ENCODE measurements around the gene BTNL8. TPM values are rescaled to one million over a fixed set of nuclear protein-coding genes. Genes with fewer than 3 reads are reported as not detected.

BTNL8 gene
- total RNA-seq, 4 donors from 2014 or later: 19.7 to 156 (median 59.0) TPM

GRCh38 chr5:180869587-180869986 lies 29.4 kb upstream of the BTNL8 start:
- TF ChIP-seq, protein P1, sequence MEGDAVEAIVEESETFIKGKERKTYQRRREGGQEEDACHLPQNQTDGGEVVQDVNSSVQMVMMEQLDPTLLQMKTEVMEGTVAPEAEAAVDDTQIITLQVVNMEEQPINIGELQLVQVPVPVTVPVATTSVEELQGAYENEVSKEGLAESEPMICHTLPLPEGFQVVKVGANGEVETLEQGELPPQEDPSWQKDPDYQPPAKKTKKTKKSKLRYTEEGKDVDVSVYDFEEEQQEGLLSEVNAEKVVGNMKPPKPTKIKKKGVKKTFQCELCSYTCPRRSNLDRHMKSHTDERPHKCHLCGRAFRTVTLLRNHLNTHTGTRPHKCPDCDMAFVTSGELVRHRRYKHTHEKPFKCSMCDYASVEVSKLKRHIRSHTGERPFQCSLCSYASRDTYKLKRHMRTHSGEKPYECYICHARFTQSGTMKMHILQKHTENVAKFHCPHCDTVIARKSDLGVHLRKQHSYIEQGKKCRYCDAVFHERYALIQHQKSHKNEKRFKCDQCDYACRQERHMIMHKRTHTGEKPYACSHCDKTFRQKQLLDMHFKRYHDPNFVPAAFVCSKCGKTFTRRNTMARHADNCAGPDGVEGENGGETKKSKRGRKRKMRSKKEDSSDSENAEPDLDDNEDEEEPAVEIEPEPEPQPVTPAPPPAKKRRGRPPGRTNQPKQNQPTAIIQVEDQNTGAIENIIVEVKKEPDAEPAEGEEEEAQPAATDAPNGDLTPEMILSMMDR (IDR thresholded peaks at IDR 0.05): no peak
- peak; percentile 55 for TF ChIP-seq EP300 (IDR thresholded peaks at IDR 0.05; ENCODE audit: low read depth)
- peak in 2 of 3 donors; percentile 38 to 62 for TF ChIP-seq POLR2AphosphoS5 (IDR thresholded peaks at IDR 0.05)
- TF ChIP-seq POLR2A (IDR thresholded peaks at IDR 0.05): no peak
- in situ Hi-C loops (cut with MboI; ENCODE audit: low pct_ligation_motif_present in 1 of 4, low pct_unique_long_range_greater_than_20kb in 1 of 4, low sequenced_read_pairs in 3 of 4) (no loop called here), intact Hi-C loops (cut with DNase I; ENCODE audit: low total_unique reads) (no loop called here)
- no peaks in the 10 kb centered on the region for H3K27me3 ChIP-seq
- H3K4me3 ChIP-seq: no peak overlapping the region
- no peaks in the 10 kb centered on the region for H3K9me3 ChIP-seq
- H3K36me3 ChIP-seq: no peaks in the 10 kb centered on the region
- 29% methylated on average over 1 of the region's 1 CpG; no CpG with 5 or more reads in 1 of the 2 donors for WGBS, 2 donors (ENCODE audit: low coverage in 1 of 2)
- H3K4me1 ChIP-seq: peaks cover 13 to 29% (median 23%) of the 10 kb centered on the region in 4 donors
- peak; percentile 26 for DNase-seq
- peak overlapping the region in 2 of 4 donors; percentile 20 to 36 for H3K27ac ChIP-seq

- Histone ChIP-seq H3K9me3 (no peaks in the 10 kb centered on the region), H3K36me3 (no peaks in the 10 kb centered on the region), H3K4me1 (peaks cover 13 to 22% (median 18%) of the 10 kb centered on the region in 4 donors), H3K27me3 (no peaks in the 10 kb centered on the region), H3K4me3 (no peak overlapping the region), H3K27ac (no peak overlapping the region)
- in situ Hi-C loops (cut with MboI; ENCODE audit: low pct_ligation_motif_present in 1 of 4, low pct_unique_long_range_greater_than_20kb in 1 of 4, low sequenced_read_pairs in 3 of 4) (no loop called here), intact Hi-C loops (cut with DNase I; ENCODE audit: low total_unique reads) (no loop called here)
- 80 to 81% methylated on average over 1 to 16 of the region's 16 CpGs for whole genome bisulfite sequencing, 2 donors (ENCODE audit: low coverage in 1 of 2)
- no peak for DNase-seq
- TF ChIP-seq, protein P1 (IDR thresholded peaks at IDR 0.05): no peak
- no peak for TF ChIP-seq POLR2A (IDR thresholded peaks at IDR 0.05)
- no peak for TF ChIP-seq EP300 (IDR thresholded peaks at IDR 0.05; ENCODE audit: low read depth)
- no peak for TF ChIP-seq POLR2AphosphoS5 (IDR thresholded peaks at IDR 0.05)
Observed at GRCh38 chr5:180870276-180871068, 28.5 kb upstream of the BTNL8 start.

DNA sequence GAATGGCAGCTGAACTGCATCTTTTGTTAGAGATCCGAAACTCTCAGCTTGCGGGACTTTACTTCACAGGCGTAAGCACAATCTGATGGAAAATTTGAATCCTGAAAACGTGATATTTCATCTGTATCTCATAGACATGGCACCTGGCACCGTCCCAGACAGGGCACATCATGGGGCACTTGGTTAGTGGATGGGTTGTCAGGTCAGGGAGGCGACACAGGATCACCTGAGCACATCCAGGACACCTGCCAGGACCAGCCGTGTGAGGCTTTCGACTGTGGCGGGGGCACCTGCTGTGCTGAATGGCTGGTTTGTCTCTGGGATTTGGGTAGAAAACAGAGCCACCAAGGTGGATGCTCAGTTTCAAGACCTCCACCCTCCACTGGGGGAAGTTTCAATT lies 26.5 kb upstream of the BTNL8 start:
- Histone ChIP-seq H3K27me3 (no peaks in the 10 kb centered on the region), H3K27ac (no peak overlapping the region), H3K4me1 (peaks cover 13 to 17% (median 14%) of the 10 kb centered on the region in 4 donors), H3K9me3 (no peaks in the 10 kb centered on the region), H3K36me3 (no peaks in the 10 kb centered on the region), H3K4me3 (no peak overlapping the region)
- DNase-seq: no peak
- TF ChIP-seq POLR2AphosphoS5 (IDR thresholded peaks at IDR 0.05) (no peak), EP300 (IDR thresholded peaks at IDR 0.05; ENCODE audit: low read depth) (no peak), POLR2A (IDR thresholded peaks at IDR 0.05) (no peak)
- TF ChIP-seq, protein P1 (IDR thresholded peaks at IDR 0.05): no peak
- WGBS, 2 donors (ENCODE audit: low coverage in 1 of 2): 91% methylated on average over 9 of the region's 9 CpGs; no CpG with 5 or more reads in 1 of the 2 donors
- intact Hi-C loops (cut with DNase I; ENCODE audit: low total_unique reads) (no loop called here), in situ Hi-C loops (cut with MboI; ENCODE audit: low pct_ligation_motif_present in 1 of 4, low pct_unique_long_range_greater_than_20kb in 1 of 4, low sequenced_read_pairs in 3 of 4) (no loop called here)

DNA sequence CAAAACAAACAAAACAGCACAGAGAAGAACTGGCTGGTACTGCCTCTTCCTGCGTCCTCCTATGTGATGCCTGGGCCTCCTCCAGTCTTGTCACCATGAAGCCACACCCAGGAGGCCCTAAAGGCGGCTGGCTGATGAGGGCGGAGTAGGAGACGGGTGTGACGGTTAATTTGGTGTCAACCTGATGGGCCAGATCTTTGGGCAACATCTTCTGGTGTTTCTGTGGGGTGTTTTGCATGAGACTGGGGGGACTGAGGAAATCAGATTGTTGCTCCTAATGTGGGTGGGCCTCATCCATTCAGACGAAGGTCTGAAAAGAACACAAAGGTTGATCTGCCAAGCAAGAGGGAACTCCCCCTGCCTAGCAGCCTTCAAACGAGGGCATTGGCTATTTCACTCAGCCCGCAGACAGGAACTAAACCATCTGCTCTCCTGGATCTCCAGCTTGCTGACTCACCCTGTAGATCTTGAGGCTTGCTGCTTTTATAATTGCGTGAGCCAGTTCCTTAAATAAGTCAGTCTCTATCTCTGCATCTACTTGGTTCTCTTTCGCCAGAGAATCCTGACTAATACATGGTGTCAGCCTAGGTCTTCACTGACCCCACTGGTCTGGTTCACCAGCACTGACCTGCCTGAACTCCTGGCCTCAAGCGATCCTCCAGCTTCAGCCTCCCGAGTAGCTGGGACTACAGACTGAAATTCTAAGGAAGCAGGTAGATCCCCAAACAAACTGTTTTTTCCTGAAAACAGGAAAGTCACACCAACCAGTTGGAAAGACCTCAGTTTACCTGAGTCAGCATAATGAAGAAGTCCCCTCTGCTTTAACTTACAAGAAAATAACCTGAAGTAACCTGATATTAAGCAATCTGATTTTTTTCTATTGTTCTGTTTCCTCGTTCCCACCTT lies 25.1 kb upstream of the BTNL8 start:
- Histone ChIP-seq H3K36me3 (no peaks in the 10 kb centered on the region), H3K27me3 (no peaks in the 10 kb centered on the region), H3K9me3 (no peaks in the 10 kb centered on the region), H3K4me1 (peaks cover 5 to 10% (median 8%) of the 10 kb centered on the region in 4 donors), H3K27ac (no peak overlapping the region), H3K4me3 (no peak overlapping the region)
- in situ Hi-C loops (cut with MboI; ENCODE audit: low pct_ligation_motif_present in 1 of 4, low pct_unique_long_range_greater_than_20kb in 1 of 4, low sequenced_read_pairs in 3 of 4): no loop called here
- intact Hi-C loops (cut with DNase I; ENCODE audit: low total_unique reads): no loop called here
- 59 to 67% methylated on average over 5 to 13 of the region's 13 CpGs for WGBS, 2 donors (ENCODE audit: low coverage in 1 of 2)
- TF ChIP-seq EP300 (IDR thresholded peaks at IDR 0.05; ENCODE audit: low read depth): no peak
- TF ChIP-seq POLR2AphosphoS5 (IDR thresholded peaks at IDR 0.05): no peak
- TF ChIP-seq POLR2A (IDR thresholded peaks at IDR 0.05): no peak
- TF ChIP-seq, protein P1 (IDR thresholded peaks at IDR 0.05): no peak
- peak; percentile 40 for DNase-seq

All from transverse colon (tissue), 4 donors.